ENCODE data around the gene CDH18.

Gene CDH18

GRCh38 chr5:19930451-19930850 lies 57.5 kb downstream of the CDH18 start:
- DNase-seq (ENCODE audit: low read depth) = no peak
- TF ChIP-seq, protein P1, sequence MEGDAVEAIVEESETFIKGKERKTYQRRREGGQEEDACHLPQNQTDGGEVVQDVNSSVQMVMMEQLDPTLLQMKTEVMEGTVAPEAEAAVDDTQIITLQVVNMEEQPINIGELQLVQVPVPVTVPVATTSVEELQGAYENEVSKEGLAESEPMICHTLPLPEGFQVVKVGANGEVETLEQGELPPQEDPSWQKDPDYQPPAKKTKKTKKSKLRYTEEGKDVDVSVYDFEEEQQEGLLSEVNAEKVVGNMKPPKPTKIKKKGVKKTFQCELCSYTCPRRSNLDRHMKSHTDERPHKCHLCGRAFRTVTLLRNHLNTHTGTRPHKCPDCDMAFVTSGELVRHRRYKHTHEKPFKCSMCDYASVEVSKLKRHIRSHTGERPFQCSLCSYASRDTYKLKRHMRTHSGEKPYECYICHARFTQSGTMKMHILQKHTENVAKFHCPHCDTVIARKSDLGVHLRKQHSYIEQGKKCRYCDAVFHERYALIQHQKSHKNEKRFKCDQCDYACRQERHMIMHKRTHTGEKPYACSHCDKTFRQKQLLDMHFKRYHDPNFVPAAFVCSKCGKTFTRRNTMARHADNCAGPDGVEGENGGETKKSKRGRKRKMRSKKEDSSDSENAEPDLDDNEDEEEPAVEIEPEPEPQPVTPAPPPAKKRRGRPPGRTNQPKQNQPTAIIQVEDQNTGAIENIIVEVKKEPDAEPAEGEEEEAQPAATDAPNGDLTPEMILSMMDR (IDR thresholded peaks at IDR 0.05; ENCODE audit: control insufficient read depth, extremely low read depth, insufficient read depth) = no peak
- H3K4me3 ChIP-seq (ENCODE audit: low read depth, low read length) = no peak overlapping the region

DNA sequence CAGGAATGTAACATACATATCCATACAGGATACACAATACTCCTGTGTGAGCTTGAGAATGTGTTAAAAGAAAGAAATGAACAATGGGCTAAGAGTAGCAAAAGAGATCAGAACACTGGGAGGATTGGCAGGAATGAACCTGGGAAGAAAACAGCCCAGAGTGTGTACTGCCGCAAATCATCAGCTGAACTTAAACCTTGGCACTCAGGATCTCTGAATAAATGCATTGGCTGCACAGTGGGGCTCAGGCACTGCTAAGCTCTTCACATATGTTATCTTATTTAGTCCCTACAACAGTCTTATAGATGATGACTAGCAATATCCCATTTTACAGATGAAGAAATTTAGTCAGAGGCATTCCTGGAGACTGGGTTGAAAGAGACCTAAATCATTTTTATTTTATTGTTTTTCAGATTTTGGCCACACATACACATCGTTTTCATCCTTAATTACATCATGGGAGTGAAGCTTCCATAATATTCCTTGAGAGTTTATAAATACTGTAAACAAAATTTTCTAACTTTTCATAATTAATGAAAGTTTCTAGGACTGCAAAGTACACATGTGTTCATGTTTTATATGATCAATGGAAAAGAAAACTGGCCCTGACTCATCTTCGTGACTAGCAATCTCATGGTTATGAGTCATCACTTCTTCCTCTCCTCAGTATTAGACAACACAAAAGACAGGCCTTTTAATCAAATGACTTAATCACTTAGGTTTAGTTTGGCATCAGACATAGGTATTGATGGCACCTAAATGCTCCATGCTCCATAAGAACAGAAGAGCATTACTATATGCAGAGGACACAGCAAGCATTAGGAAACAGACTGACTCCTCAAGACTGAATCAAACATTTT lies 59.2 kb downstream of the CDH18 start:
- H3K4me3 ChIP-seq (ENCODE audit: low read depth, low read length) = no peak overlapping the region
- TF ChIP-seq, protein P1 (IDR thresholded peaks at IDR 0.05; ENCODE audit: control insufficient read depth, extremely low read depth, insufficient read depth) = no peak
- no peak for DNase-seq (ENCODE audit: low read depth)

- no peak overlapping the region for H3K4me3 ChIP-seq (ENCODE audit: low read depth, low read length)
- DNase-seq (ENCODE audit: low read depth) = no peak
- TF ChIP-seq, protein P1 (IDR thresholded peaks at IDR 0.05; ENCODE audit: control insufficient read depth, extremely low read depth, insufficient read depth) = no peak
Observed at GRCh38 chr5:19927919-19928318, 60.1 kb downstream of the CDH18 start.

GRCh38 chr5:19927170-19927569 lies 60.8 kb downstream of the CDH18 start:
- no peak for DNase-seq (ENCODE audit: low read depth)
- TF ChIP-seq, protein P1 (IDR thresholded peaks at IDR 0.05; ENCODE audit: control insufficient read depth, extremely low read depth, insufficient read depth) = no peak
- no peak overlapping the region for H3K4me3 ChIP-seq (ENCODE audit: low read depth, low read length)

GRCh38 chr5:19923742-19924141 lies 64.3 kb downstream of the CDH18 start:
- no peak for DNase-seq (ENCODE audit: low read depth)
- H3K4me3 ChIP-seq (ENCODE audit: low read depth, low read length) = no peak overlapping the region
- TF ChIP-seq, protein P1 (IDR thresholded peaks at IDR 0.05; ENCODE audit: control insufficient read depth, extremely low read depth, insufficient read depth) = no peak

GRCh38 chr5:19920761-19921160 lies 67.2 kb downstream of the CDH18 start:
- TF ChIP-seq, protein P1 (IDR thresholded peaks at IDR 0.05; ENCODE audit: control insufficient read depth, extremely low read depth, insufficient read depth) = no peak
- no peak overlapping the region for H3K4me3 ChIP-seq (ENCODE audit: low read depth, low read length)
- DNase-seq (ENCODE audit: low read depth) = no peak

GRCh38 chr5:19918780-19919179 lies 69.2 kb downstream of the CDH18 start:
- no peak overlapping the region for H3K4me3 ChIP-seq (ENCODE audit: low read depth, low read length)
- TF ChIP-seq, protein P1 (IDR thresholded peaks at IDR 0.05; ENCODE audit: control insufficient read depth, extremely low read depth, insufficient read depth) = no peak
- no peak for DNase-seq (ENCODE audit: low read depth)
